IMR-90 (cell line): Measurements from ENCODE around the gene MROH2A. TPM values are rescaled to one million over a fixed set of nuclear protein-coding genes. Genes with fewer than 3 reads are reported as not detected.

ENCODE experiments used
- polyA plus RNA-seq, 3 experiments: library from polyadenylated mRNA; depleted of rRNA; stranded (reverse); fragments of >200 nt; gene quantifications; 2 replicates each; pipeline ENCODE4 v1.2.3, GENCODE V29; 2012; ENCODE audit warnings: low replicate concordance in 1 of 3
- total RNA-seq: library from RNA; depleted of rRNA; stranded (reverse); fragments of >200 nt; gene quantifications from 2 replicates; pipeline ENCODE4 v1.2.3, GENCODE V29; 2012; rRNA removed

The MROH2A gene
- total and polyA plus RNA-seq, 2 of the 4 experiments (the other 2 are of a cell fraction) = not detected

Other genes with a start within 250 kb of the MROH2A start
- gene USP40, start 211.5 kb upstream of the MROH2A start, total RNA-seq = 27.8 and 30.8 TPM in 2 replicates
- 30.1 and 32.6 TPM in 2 replicates for gene USP40, start 211.5 kb upstream of the MROH2A start, polyA plus RNA-seq (2012; rRNA removed)
- not detected in 2 replicates for gene UGT1A8, start 160.7 kb upstream of the MROH2A start, total RNA-seq
- not detected in 2 replicates for gene UGT1A8, start 160.7 kb upstream of the MROH2A start, polyA plus RNA-seq (2012; rRNA removed)
- gene UGT1A10, start 141.9 kb upstream of the MROH2A start, total RNA-seq = not detected in 2 replicates
- gene UGT1A10, start 141.9 kb upstream of the MROH2A start, polyA plus RNA-seq (2012; rRNA removed) = not detected in 2 replicates
- gene UGT1A9, start 106.4 kb upstream of the MROH2A start, total RNA-seq = not detected in 2 replicates
- not detected in 2 replicates for gene UGT1A9, start 106.4 kb upstream of the MROH2A start, polyA plus RNA-seq (2012; rRNA removed)
- not detected in 2 replicates for gene UGT1A7, start 96.4 kb upstream of the MROH2A start, total RNA-seq
- gene UGT1A7, start 96.4 kb upstream of the MROH2A start, polyA plus RNA-seq (2012; rRNA removed) = not detected in 2 replicates
- not detected in 2 replicates for gene UGT1A6, start 85.4 kb upstream of the MROH2A start, total RNA-seq
- not detected in 2 replicates for gene UGT1A6, start 85.4 kb upstream of the MROH2A start, polyA plus RNA-seq (2012; rRNA removed)
- not detected in 2 replicates for gene UGT1A5, start 65.4 kb upstream of the MROH2A start, total RNA-seq
- not detected in 2 replicates for gene UGT1A5, start 65.4 kb upstream of the MROH2A start, polyA plus RNA-seq (2012; rRNA removed)
- not detected in 2 replicates for gene UGT1A4, start 59.6 kb upstream of the MROH2A start, total RNA-seq
- gene UGT1A4, start 59.6 kb upstream of the MROH2A start, polyA plus RNA-seq (2012; rRNA removed) = not detected in 2 replicates
- not detected in 2 replicates for gene UGT1A3, start 49.3 kb upstream of the MROH2A start, total RNA-seq
- gene UGT1A3, start 49.3 kb upstream of the MROH2A start, polyA plus RNA-seq (2012; rRNA removed) = not detected in 2 replicates
- gene UGT1A1, start 18.1 kb upstream of the MROH2A start, total RNA-seq = not detected in 2 replicates
- gene UGT1A1, start 18.1 kb upstream of the MROH2A start, polyA plus RNA-seq (2012; rRNA removed) = not detected in 2 replicates
- gene HJURP, start 76.2 kb downstream of the MROH2A start, total RNA-seq = 22.6 and 24.2 TPM in 2 replicates
- 26.5 and 27.1 TPM in 2 replicates for gene HJURP, start 76.2 kb downstream of the MROH2A start, polyA plus RNA-seq (2012; rRNA removed)
- gene TRPM8, start 139.0 kb downstream of the MROH2A start, total RNA-seq = not detected in 2 replicates
- 0.10 TPM in 1 of 2 replicates, not detected in the other for gene TRPM8, start 139.0 kb downstream of the MROH2A start, polyA plus RNA-seq (2012; rRNA removed)